MM.1S (cell line): ENCODE data around the gene ADRA2B.

Experiments used
- CTCF ChIP-seq: fragments of 300-600 bp; sonication (generic); IDR thresholded peaks from 2 replicates; pipeline ENCODE4 v1.5.1; 2016; ENCODE audit warnings: antibody characterized with exemption, low read length, mixed read lengths
- EZH2 ChIP-seq: fragments of 300-600 bp; sonication (generic); optimal IDR thresholded peaks from 2 replicates; pipeline ENCODE3; 2017; ENCODE audit warnings: low read depth, mild to moderate bottlenecking, antibody characterized with exemption, low read length, mixed read lengths
- EZH2phosphoT487 ChIP-seq: fragments of 300-600 bp; sonication (generic); IDR thresholded peaks from 2 replicates; pipeline ENCODE4 v1.6.1; 2018; ENCODE audit warnings: antibody characterized with exemption, low read length

- no peak for TF ChIP-seq CTCF
- no peak for TF ChIP-seq EZH2
- no peak for TF ChIP-seq EZH2phosphoT487
Measured at GRCh38 chr2:96130483-96130882, 14.1 kb upstream of the ADRA2B start.
